Adrenal gland (tissue), 12 donors: ENCODE measurements around the gene ABHD16B. TPM values are rescaled to one million over a fixed set of nuclear protein-coding genes. Genes with fewer than 3 reads are reported as not detected.
A peak's percentile ranks its signal among the peaks of the same experiment; 100 is the strongest.

Source experiments
- DNase-seq, 7 donors: peaks; one replicate each; pipeline ENCODE4 v3.0.0-alpha.2; 2019 to 2020
- H3K27ac ChIP-seq, 5 donors: fragments of 200-600 bp; sonication (generic) in 4 of 5; 1 replicate in 3 of 5; 2 replicates in 2 of 5; pipeline versions ENCODE4 v1.5.1 to v1.8.0; 2016 to 2020; ENCODE audit warnings: mild to moderate bottlenecking in 1 of 5
- H3K27me3 ChIP-seq: fragments of 200-600 bp; 2 replicates; pipeline ENCODE4 v1.8.0; 2021
- H3K36me3 ChIP-seq, 2 donors: fragments of 200-600 bp; replicated peaks in 1 of 2; 1 replicate in 1 of 2; 2 replicates in 1 of 2; pipeline versions ENCODE4 v1.5.1 to v1.8.0; 2018 to 2022
- H3K4me1 ChIP-seq, 2 donors: fragments of 200-600 bp; replicated peaks in 1 of 2; 1 replicate in 1 of 2; 2 replicates in 1 of 2; pipeline versions ENCODE4 v1.5.1 to v1.8.0; 2018 to 2021
- H3K4me3 ChIP-seq, 4 donors: fragments of 200-600 bp; sonication (generic) in 3 of 4; one replicate each; pipeline ENCODE4 v1.5.1; 2016 to 2018
- H3K9me3 ChIP-seq, 3 donors: fragments of 200-600 bp; sonication (generic) in 1 of 3; replicated peaks in 1 of 3; 1 replicate in 2 of 3; 2 replicates in 1 of 3; pipeline versions ENCODE4 v1.5.1 to v1.8.0; 2016 to 2021
- POLR2A ChIP-seq, 2 donors: fragments of 450-650 bp; IDR thresholded peaks; one replicate each; pipeline ENCODE4 v1.6.1; 2017; ENCODE audit warnings: antibody characterized with exemption in 2 of 2, mild to moderate bottlenecking in 2 of 2, moderate library complexity in 1 of 2
- WGBS, 4 donors: extraction: QIAGEN DNeasy Blood & Tissue Kit in 2 of 4; methylation state at CpG; one replicate each; pipeline versions ENCODE4 v1.1.5 to v1.1.7; 2013 to 2017; 5-methylcytosine and 5-hydroxymethylcytosine counted together
- intact Hi-C, 2 donors: fragments of 100-400 bp; cut with DNase I; formaldehyde crosslinking; loops; one replicate each; pipeline versions ENCODE4 v1.14.1 to v1.15.0; 2022 to 2023
- polyA plus RNA-seq, 3 donors: library from polyadenylated mRNA; stranded (reverse); fragments of 200-250 nt in 2 of 3; fragments of 350-450 nt in 1 of 3; fragmentation: Illumina TruSeq in 1 of 3; extraction: RNeasy Lipid Tissue Mini Kit (QIAGEN cat#74804) in 1 of 3; gene quantifications; one replicate each; pipeline ENCODE4 v1.2.3, GENCODE V29; 2013 to 2014
- total RNA-seq, 9 donors: library from RNA; depleted of rRNA in 4 of 9; stranded (reverse); fragments of >200 nt in 4 of 9; fragments of 120-200 nt in 1 of 9; fragmentation: NEBNext Ultra II Directional in 1 of 9; extraction: Animal tissue kit (Norgen Biotek cat#: 25700) in 1 of 9; gene quantifications; one replicate each; pipeline versions ENCODE4 v1.1.0 to v1.2.4, GENCODE V29; 2013 to 2023
- TF ChIP-seq, protein P1 (sequence below), 6 experiments: fragments of 450-650 bp in 4 of 6; fragments of 200-600 bp in 2 of 6; sonication (generic) in 1 of 6; IDR thresholded peaks; 1 replicate in 5 of 6; 2 replicates in 1 of 6; pipeline versions ENCODE4 v1.5.1 to v1.8.0; 2016 to 2021; ENCODE audit warnings: antibody characterized with exemption in 6 of 6, mild to moderate bottlenecking in 2 of 6, moderate library complexity in 1 of 6
- donor health status: healthy with polysubstance abuse.
- donor health status: Bipolar disorder and iron deficiency.
- donor health status: DM: yes; HTN: yes; CAD: no.
- donor health status: DM: no; HTN: no; CAD: no.
- donor health status: DM: no; HTN: no; CAD: no.
- donor health status: DM: yes; HTN: yes; CAD: no.

ABHD16B gene
- total and polyA plus RNA-seq, 12 donors, result 0.54 to 1.2 TPM; not detected in 10

DNA sequence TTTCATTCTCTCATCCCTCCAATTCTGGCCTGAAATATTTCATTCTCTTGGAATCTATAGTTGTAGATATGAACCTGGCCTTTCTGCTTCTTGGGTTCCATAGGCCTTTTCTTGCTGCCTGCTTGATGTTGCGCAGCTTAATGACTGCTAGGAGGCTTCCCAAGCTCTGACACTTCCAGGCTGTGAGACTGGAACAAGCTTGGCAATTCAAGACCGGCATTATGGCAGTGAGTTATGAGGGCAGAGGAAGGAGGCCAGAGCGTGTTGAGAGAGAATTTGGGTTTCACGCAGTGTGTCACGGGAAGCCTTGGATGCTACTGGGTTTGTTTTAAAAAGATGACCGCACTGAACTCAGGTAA, 32.7 kb downstream of the ABHD16B start:
- Histone ChIP-seq H3K4me1 (peaks cover 33 to 37% of the 10 kb centered on the region in 2 donors), H3K27ac (peak overlapping the region in 4 of 5 donors; percentile 74 to 97 (median 81)), H3K27me3 (no peaks in the 10 kb centered on the region), H3K36me3 (peaks cover 0 to 30% of the 10 kb centered on the region in 2 donors), H3K4me3 (peak overlapping the region in 1 of 4 donors; percentile 88), H3K9me3 (no peaks in the 10 kb centered on the region)
- intact Hi-C loops, result no loop called here
- WGBS, 4 donors, result 17 to 25% (median 22%) methylated on average over 6 of the region's 6 CpGs
- no peak for TF ChIP-seq POLR2A (IDR thresholded peaks at IDR 0.05)
- TF ChIP-seq, protein P1, sequence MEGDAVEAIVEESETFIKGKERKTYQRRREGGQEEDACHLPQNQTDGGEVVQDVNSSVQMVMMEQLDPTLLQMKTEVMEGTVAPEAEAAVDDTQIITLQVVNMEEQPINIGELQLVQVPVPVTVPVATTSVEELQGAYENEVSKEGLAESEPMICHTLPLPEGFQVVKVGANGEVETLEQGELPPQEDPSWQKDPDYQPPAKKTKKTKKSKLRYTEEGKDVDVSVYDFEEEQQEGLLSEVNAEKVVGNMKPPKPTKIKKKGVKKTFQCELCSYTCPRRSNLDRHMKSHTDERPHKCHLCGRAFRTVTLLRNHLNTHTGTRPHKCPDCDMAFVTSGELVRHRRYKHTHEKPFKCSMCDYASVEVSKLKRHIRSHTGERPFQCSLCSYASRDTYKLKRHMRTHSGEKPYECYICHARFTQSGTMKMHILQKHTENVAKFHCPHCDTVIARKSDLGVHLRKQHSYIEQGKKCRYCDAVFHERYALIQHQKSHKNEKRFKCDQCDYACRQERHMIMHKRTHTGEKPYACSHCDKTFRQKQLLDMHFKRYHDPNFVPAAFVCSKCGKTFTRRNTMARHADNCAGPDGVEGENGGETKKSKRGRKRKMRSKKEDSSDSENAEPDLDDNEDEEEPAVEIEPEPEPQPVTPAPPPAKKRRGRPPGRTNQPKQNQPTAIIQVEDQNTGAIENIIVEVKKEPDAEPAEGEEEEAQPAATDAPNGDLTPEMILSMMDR (IDR thresholded peaks at IDR 0.05), result no peak
- no peak for DNase-seq

DNA sequence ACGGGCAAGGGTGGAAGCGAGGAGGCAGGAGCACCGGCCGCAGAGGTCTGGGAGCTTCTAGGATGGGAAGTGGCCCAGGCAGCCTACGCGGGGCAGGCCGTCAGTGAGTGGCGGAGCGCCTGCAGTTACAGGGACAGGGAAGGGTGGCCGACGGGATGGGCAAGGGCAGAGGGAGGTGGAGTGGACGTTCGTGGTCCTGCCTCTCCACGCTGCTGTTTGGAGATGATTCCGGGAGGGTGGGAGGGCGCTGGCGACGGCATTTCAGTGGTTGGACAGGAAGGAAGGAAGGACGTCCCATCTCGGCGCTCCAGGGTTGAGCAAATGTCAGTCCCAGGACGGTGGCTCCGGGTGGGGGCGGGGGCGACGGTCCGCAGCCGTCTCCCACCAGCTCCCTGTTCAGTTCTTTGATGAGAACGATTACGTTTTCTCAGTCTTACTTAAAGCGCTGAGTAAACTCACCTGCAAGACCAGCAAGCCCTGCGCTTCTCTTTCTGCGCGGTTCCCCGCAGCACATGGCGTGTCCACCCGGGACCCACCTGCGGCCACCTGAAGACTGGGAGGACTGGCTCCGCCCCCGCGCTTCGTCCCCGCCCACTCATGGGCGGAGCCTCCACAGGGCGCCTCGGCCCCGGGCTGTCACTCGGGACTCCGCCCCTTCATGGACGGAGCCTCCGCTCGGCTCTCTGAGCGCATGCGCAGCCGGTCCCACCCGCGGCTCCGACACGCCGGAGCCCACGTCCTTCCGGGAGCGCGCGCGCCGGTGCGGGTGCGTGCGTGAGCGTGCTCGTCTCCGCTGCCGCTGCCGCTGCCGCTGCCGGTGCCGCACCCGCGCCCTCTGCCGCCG, 33.3 kb downstream of the ABHD16B start, which contains the start of gene DNAJC5:
TSS of gene DNAJC5 (plus strand) at position 769 of the 844 bp plus-strand sequence. CDS start 33,220 bp downstream, outside the sequence.
- 0 to 1% (median 1%) methylated on average over 16 to 82 of the region's 82 CpGs for WGBS, 4 donors
- Histone ChIP-seq H3K9me3 (no peaks in the 10 kb centered on the region), H3K27ac (peak within 1 kb of the TSS; percentile 36 to 97 (median 80)), H3K36me3 (peaks cover 0 to 24% of the 10 kb centered on the region in 2 donors), H3K27me3 (no peaks in the 10 kb centered on the region), H3K4me3 (peak within 1 kb of the TSS; percentile 33 to 88 (median 49)), H3K4me1 (peaks cover 36 to 43% of the 10 kb centered on the region in 2 donors)
- peak; percentile 94 to 98 (median 95) for DNase-seq
- intact Hi-C loops, result no loop called here
- TF ChIP-seq, protein P1 (IDR thresholded peaks at IDR 0.05), result no peak
- peak; percentile 38 to 68 for TF ChIP-seq POLR2A (IDR thresholded peaks at IDR 0.05)

GRCh38 chr20:63895202-63895951, 34.1 kb downstream of the ABHD16B start:
- TF ChIP-seq POLR2A (IDR thresholded peaks at IDR 0.05), result no peak
- TF ChIP-seq, protein P1 (IDR thresholded peaks at IDR 0.05), result no peak
- peaks cover 0 to 16% of the 10 kb centered on the region in 2 donors for H3K36me3 ChIP-seq
- peaks cover 36 to 50% of the 10 kb centered on the region in 2 donors for H3K4me1 ChIP-seq
- no peaks in the 10 kb centered on the region for H3K27me3 ChIP-seq
- H3K9me3 ChIP-seq, result no peaks in the 10 kb centered on the region
- 0 to 1% (median 1%) methylated on average over 11 to 75 of the region's 87 CpGs for WGBS, 4 donors
- peak overlapping the region; percentile 33 to 88 (median 47) for H3K4me3 ChIP-seq
- peak in 1 of 7 donors; percentile 30 for DNase-seq
- intact Hi-C loops, result no loop called here
- peak overlapping the region; percentile 36 to 97 (median 80) for H3K27ac ChIP-seq

GRCh38 chr20:63895952-63896263, 34.6 kb downstream of the ABHD16B start:
- Histone ChIP-seq H3K36me3 (peaks cover 0 to 10% of the 10 kb centered on the region in 2 donors), H3K9me3 (no peaks in the 10 kb centered on the region), H3K4me3 (peak overlapping the region; percentile 33 to 88 (median 47)), H3K4me1 (peaks cover 36 to 56% of the 10 kb centered on the region in 2 donors), H3K27ac (peak overlapping the region; percentile 36 to 97 (median 80)), H3K27me3 (no peaks in the 10 kb centered on the region)
- TF ChIP-seq, protein P1 (IDR thresholded peaks at IDR 0.05), result no peak
- no peak for TF ChIP-seq POLR2A (IDR thresholded peaks at IDR 0.05)
- WGBS, 4 donors, result 0 to 1% (median 1%) methylated on average over 5 of the region's 5 CpGs
- intact Hi-C loops, result no loop called here
- DNase-seq, result no peak
